Measurements from ENCODE around the gene DKKL1. TPM values are rescaled to one million over a fixed set of nuclear protein-coding genes. Genes with fewer than 3 reads are reported as not detected.
"Not testable (repeated sequence)": the region's sequence is repeated elsewhere in the genome, so short reads cannot be mapped to it uniquely, and the experiment has no call there.

DKKL1 gene
- total RNA-seq, 1 experiment from 2014 or later, result 1.0 TPM

DNA sequence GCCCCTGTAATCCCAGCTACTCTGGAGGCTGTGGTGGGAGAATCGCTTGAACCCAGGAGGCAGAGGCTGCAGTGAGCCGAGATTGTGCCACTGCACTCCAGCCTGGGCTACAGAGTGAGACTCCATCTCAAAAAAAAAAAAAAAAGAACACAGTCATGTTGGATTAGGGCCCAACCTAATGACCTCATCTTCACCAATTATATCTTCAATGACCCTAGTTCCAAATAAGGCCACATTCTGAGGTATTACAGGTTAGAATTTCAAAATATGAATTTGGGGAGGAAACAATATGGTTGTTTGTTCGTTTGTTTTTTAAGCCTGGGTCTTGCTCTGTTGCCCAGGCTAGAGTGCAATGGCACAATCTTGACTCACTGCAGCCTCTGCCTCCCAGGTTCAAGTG lies 9.5 kb downstream of the DKKL1 start:
- DNase-seq (ENCODE audit: low read depth, low spot score); H3K9ac ChIP-seq (ENCODE audit: low read length); ATAC-seq; H3K4me1 ChIP-seq (ENCODE audit: control insufficient read depth in 1 of 2, insufficient read depth in 2 of 2, low read length in 2 of 2); H3K9me2 ChIP-seq (ENCODE audit: insufficient read depth); CTCF ChIA-PET; H3K4me2 ChIP-seq (ENCODE audit: low read length); H3K27me3 ChIP-seq (ENCODE audit: insufficient read depth, low read length); BruUV-seq (replicated peaks); H3K27ac ChIP-seq (ENCODE audit: low read depth, low read length); RAD21 ChIA-PET (ENCODE audit: low non-redundant PET in 1 of 2, low total read pairs in 2 of 2, uncharacterized antibody in 2 of 2, unreplicated experiment in 2 of 2); H2AFZ ChIP-seq (ENCODE audit: low read depth, low read length, poor library complexity, severe bottlenecking); H3K36me3 ChIP-seq (ENCODE audit: control insufficient read depth in 1 of 2, insufficient read depth in 2 of 2, low read length in 2 of 2); H4K20me1 ChIP-seq (ENCODE audit: insufficient read depth); intact Hi-C loops (cut with micrococcal nuclease); POLR2A ChIA-PET; H3K79me2 ChIP-seq (ENCODE audit: insufficient read depth, low read length); H3K4me3 ChIP-seq (replicated peaks in 1 of 2; ENCODE audit: low read depth in 1 of 2, low read length in 2 of 2): not testable (repeated sequence)
- H3K9me3 ChIP-seq (ENCODE audit: control insufficient read depth in 1 of 2, insufficient read depth in 1 of 2, low read depth in 1 of 2, low read length in 2 of 2), result peaks cover 8 to 13% of the 10 kb centered on the region in 2 experiments; a peak in 2 of 4 replicates

DNA sequence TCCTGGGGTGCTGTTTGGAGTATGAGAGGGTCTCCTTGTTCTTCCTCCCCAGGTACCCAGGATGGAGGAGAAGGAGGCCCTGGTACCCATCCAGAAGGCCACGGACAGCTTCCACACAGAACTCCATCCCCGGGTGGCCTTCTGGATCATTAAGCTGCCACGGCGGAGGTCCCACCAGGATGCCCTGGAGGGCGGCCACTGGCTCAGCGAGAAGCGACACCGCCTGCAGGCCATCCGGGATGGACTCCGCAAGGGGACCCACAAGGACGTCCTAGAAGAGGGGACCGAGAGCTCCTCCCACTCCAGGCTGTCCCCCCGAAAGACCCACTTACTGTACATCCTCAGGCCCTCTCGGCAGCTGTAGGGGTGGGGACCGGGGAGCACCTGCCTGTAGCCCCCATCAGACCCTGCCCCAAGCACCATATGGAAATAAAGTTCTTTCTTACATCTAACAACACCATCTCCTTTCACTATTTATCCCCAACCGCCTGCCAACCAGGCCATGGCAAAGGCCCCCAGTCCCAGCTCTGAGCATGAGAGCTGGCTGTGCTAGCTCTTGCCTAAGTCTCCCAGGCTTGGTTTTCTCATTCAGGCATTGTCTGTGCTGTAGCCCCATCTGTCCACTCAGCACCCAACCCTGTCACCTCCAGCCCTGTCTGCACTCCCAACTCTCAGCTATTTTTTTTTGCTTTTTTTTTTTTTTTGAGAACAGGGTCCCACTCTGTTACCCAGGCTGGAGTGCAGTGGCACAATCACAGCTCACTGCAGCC lies 11.2 kb downstream of the DKKL1 start:
- TF ChIP-seq POLR2AphosphoS5 (IDR thresholded peaks at IDR 0.05; ENCODE audit: low read depth, low read length) (no peak), ZNF274 (IDR thresholded peaks at IDR 0.05; ENCODE audit: low read depth, low read length) (no peak), CEBPB (IDR thresholded peaks at IDR 0.05; ENCODE audit: low read depth) (no peak), RAD21 (IDR thresholded peaks at IDR 0.05; ENCODE audit: low read depth) (no peak), EGR1 (IDR thresholded peaks at IDR 0.05; ENCODE audit: low read depth) (no peak), ZFX (IDR thresholded peaks at IDR 0.05) (no peak), EZH2phosphoT487 (IDR thresholded peaks at IDR 0.05; ENCODE audit: borderline replicate concordance) (no peak), TCF7L2 (IDR thresholded peaks at IDR 0.05; ENCODE audit: borderline replicate concordance, extremely low read depth, insufficient read depth, insufficient read length) (no peak), EZH2 (IDR thresholded peaks at IDR 0.05) (no peak)
- TF ChIP-seq, protein P1, sequence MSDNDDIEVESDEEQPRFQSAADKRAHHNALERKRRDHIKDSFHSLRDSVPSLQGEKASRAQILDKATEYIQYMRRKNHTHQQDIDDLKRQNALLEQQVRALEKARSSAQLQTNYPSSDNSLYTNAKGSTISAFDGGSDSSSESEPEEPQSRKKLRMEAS (IDR thresholded peaks at IDR 0.05), result no peak
- TF ChIP-seq, protein P2, sequence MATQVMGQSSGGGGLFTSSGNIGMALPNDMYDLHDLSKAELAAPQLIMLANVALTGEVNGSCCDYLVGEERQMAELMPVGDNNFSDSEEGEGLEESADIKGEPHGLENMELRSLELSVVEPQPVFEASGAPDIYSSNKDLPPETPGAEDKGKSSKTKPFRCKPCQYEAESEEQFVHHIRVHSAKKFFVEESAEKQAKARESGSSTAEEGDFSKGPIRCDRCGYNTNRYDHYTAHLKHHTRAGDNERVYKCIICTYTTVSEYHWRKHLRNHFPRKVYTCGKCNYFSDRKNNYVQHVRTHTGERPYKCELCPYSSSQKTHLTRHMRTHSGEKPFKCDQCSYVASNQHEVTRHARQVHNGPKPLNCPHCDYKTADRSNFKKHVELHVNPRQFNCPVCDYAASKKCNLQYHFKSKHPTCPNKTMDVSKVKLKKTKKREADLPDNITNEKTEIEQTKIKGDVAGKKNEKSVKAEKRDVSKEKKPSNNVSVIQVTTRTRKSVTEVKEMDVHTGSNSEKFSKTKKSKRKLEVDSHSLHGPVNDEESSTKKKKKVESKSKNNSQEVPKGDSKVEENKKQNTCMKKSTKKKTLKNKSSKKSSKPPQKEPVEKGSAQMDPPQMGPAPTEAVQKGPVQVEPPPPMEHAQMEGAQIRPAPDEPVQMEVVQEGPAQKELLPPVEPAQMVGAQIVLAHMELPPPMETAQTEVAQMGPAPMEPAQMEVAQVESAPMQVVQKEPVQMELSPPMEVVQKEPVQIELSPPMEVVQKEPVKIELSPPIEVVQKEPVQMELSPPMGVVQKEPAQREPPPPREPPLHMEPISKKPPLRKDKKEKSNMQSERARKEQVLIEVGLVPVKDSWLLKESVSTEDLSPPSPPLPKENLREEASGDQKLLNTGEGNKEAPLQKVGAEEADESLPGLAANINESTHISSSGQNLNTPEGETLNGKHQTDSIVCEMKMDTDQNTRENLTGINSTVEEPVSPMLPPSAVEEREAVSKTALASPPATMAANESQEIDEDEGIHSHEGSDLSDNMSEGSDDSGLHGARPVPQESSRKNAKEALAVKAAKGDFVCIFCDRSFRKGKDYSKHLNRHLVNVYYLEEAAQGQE (IDR thresholded peaks at IDR 0.05; ENCODE audit: low read depth), result no peak
- TF ChIP-seq, protein P3, sequence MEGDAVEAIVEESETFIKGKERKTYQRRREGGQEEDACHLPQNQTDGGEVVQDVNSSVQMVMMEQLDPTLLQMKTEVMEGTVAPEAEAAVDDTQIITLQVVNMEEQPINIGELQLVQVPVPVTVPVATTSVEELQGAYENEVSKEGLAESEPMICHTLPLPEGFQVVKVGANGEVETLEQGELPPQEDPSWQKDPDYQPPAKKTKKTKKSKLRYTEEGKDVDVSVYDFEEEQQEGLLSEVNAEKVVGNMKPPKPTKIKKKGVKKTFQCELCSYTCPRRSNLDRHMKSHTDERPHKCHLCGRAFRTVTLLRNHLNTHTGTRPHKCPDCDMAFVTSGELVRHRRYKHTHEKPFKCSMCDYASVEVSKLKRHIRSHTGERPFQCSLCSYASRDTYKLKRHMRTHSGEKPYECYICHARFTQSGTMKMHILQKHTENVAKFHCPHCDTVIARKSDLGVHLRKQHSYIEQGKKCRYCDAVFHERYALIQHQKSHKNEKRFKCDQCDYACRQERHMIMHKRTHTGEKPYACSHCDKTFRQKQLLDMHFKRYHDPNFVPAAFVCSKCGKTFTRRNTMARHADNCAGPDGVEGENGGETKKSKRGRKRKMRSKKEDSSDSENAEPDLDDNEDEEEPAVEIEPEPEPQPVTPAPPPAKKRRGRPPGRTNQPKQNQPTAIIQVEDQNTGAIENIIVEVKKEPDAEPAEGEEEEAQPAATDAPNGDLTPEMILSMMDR (IDR thresholded peaks at IDR 0.05 in 2 of 3, conservative IDR thresholded peaks at IDR 0.05 in 1 of 3; ENCODE audit: borderline replicate concordance in 1 of 3, insufficient read depth in 1 of 3, low read depth in 2 of 3, low read length in 2 of 3), result no peak
- no peak overlapping the region for H3K9ac ChIP-seq (ENCODE audit: low read length)
- no peak overlapping the region for H3K4me2 ChIP-seq (ENCODE audit: low read length)
- no peaks in the 10 kb centered on the region for H3K9me2 ChIP-seq (ENCODE audit: insufficient read depth)
- no peaks in the 10 kb centered on the region for H3K4me1 ChIP-seq (ENCODE audit: control insufficient read depth in 1 of 2, insufficient read depth in 2 of 2, low read length in 2 of 2)
- no peak overlapping the region for H3K27ac ChIP-seq (ENCODE audit: low read depth, low read length)
- H2AFZ ChIP-seq (ENCODE audit: low read depth, low read length, poor library complexity, severe bottlenecking), result no peak overlapping the region
- no peak for DNase-seq (ENCODE audit: low read depth, low spot score)
- H4K20me1 ChIP-seq (ENCODE audit: insufficient read depth), result no peaks in the 10 kb centered on the region
- ChIA-PET POLR2A (interaction anchor here (0.6 to 1.1 kb wide), 2 partner anchors 8 to 12 kb away, joined by 3 read pairs; no protein-coding TSS in a partner anchor), CTCF (no interaction called here), RAD21 (ENCODE audit: low non-redundant PET in 1 of 2, low total read pairs in 2 of 2, uncharacterized antibody in 2 of 2, unreplicated experiment in 2 of 2) (no interaction called here)
- BruUV-seq (replicated peaks), result no TSS peak
- ATAC-seq, result no peak
- no peaks in the 10 kb centered on the region for H3K36me3 ChIP-seq (ENCODE audit: control insufficient read depth in 1 of 2, insufficient read depth in 2 of 2, low read length in 2 of 2)
- H3K79me2 ChIP-seq (ENCODE audit: insufficient read depth, low read length), result no peaks in the 10 kb centered on the region
- no peak overlapping the region for H3K4me3 ChIP-seq (replicated peaks in 1 of 2; ENCODE audit: low read depth in 1 of 2, low read length in 2 of 2)
- intact Hi-C loops (cut with micrococcal nuclease), result no loop called here
- H3K27me3 ChIP-seq (ENCODE audit: insufficient read depth, low read length), result no peaks in the 10 kb centered on the region
- peaks cover 0 to under 1% of the 10 kb centered on the region in 2 experiments; a peak in 2 of 4 replicates for H3K9me3 ChIP-seq (ENCODE audit: control insufficient read depth in 1 of 2, insufficient read depth in 1 of 2, low read depth in 1 of 2, low read length in 2 of 2)
